IPS-18a (cell line): ENCODE measurements around the gene ZNF132.
A peak's percentile ranks its signal among the peaks of the same experiment; 100 is the strongest.
"Not testable (repeated sequence)": the region's sequence is repeated elsewhere in the genome, so short reads cannot be mapped to it uniquely, and the experiment has no call there.

Experiments used
- H3K27ac ChIP-seq: one replicate; pipeline ENCODE4 v1.5.1; 2013; ENCODE audit warnings: low read length
- H3K27me3 ChIP-seq: one replicate; pipeline ENCODE4 v1.6.1; 2013; ENCODE audit warnings: mild to moderate bottlenecking, low read length; ENCODE audit not compliant: control insufficient read depth, insufficient read depth
- H3K36me3 ChIP-seq: one replicate; pipeline ENCODE4 v1.6.1; 2013; ENCODE audit warnings: low read depth, low read length; ENCODE audit not compliant: control insufficient read depth
- H3K4me1 ChIP-seq: one replicate; pipeline ENCODE4 v1.6.1; 2013; ENCODE audit warnings: low read depth, low read length; ENCODE audit not compliant: control insufficient read depth
- H3K4me3 ChIP-seq: one replicate; pipeline ENCODE4 v1.5.1; 2013; ENCODE audit warnings: low read length
- H3K9ac ChIP-seq: one replicate; pipeline ENCODE4 v1.6.1; 2013; ENCODE audit warnings: mild to moderate bottlenecking, low read length, moderate library complexity
- H3K9me3 ChIP-seq: one replicate; pipeline ENCODE4 v1.6.1; 2013; ENCODE audit warnings: low read depth, low read length; ENCODE audit not compliant: control insufficient read depth

ZNF132 gene

GRCh38 chr19:58466089-58466759, 26.3 kb upstream of the ZNF132 start:
- peak overlapping the region; percentile 70 for H3K4me3 ChIP-seq
- no peaks in the 10 kb centered on the region for H3K36me3 ChIP-seq
- H3K27ac ChIP-seq = no peak overlapping the region
- H3K9ac ChIP-seq = no peak overlapping the region
- no peaks in the 10 kb centered on the region for H3K9me3 ChIP-seq
- peaks cover 14% of the 10 kb centered on the region for H3K27me3 ChIP-seq
- H3K4me1 ChIP-seq = no peaks in the 10 kb centered on the region

GRCh38 chr19:58460039-58460438, 20.1 kb upstream of the ZNF132 start:
- H3K27me3 ChIP-seq = no peaks in the 10 kb centered on the region
- no peaks in the 10 kb centered on the region for H3K9me3 ChIP-seq
- H3K4me1 ChIP-seq = no peaks in the 10 kb centered on the region
- H3K36me3 ChIP-seq = no peaks in the 10 kb centered on the region
- H3K9ac ChIP-seq = no peak overlapping the region
- no peak overlapping the region for H3K4me3 ChIP-seq
- no peak overlapping the region for H3K27ac ChIP-seq

GRCh38 chr19:58456111-58456510, 16.2 kb upstream of the ZNF132 start:
- H3K4me3 ChIP-seq = no peak overlapping the region
- H3K9ac ChIP-seq = no peak overlapping the region
- H3K9me3 ChIP-seq = no peaks in the 10 kb centered on the region
- peaks cover 1% of the 10 kb centered on the region for H3K4me1 ChIP-seq
- H3K27ac ChIP-seq = no peak overlapping the region
- H3K36me3 ChIP-seq = no peaks in the 10 kb centered on the region
- H3K27me3 ChIP-seq = peaks cover 9% of the 10 kb centered on the region

- H3K36me3 ChIP-seq = no peaks in the 10 kb centered on the region
- no peaks in the 10 kb centered on the region for H3K9me3 ChIP-seq
- peaks cover 3% of the 10 kb centered on the region for H3K4me1 ChIP-seq
- H3K4me3 ChIP-seq = no peak overlapping the region
- H3K9ac ChIP-seq = no peak overlapping the region
- no peak overlapping the region for H3K27ac ChIP-seq
- H3K27me3 ChIP-seq = peaks cover 17% of the 10 kb centered on the region
Observed at GRCh38 chr19:58455306-58455705, 15.4 kb upstream of the ZNF132 start.

- no peaks in the 10 kb centered on the region for H3K9me3 ChIP-seq
- H3K27ac ChIP-seq = no peak overlapping the region
- H3K4me1 ChIP-seq = peaks cover 3% of the 10 kb centered on the region
- no peaks in the 10 kb centered on the region for H3K36me3 ChIP-seq
- no peak overlapping the region for H3K9ac ChIP-seq
- H3K27me3 ChIP-seq = peaks cover 26% of the 10 kb centered on the region
- H3K4me3 ChIP-seq = no peak overlapping the region
Observed at GRCh38 chr19:58453743-58454142, 13.8 kb upstream of the ZNF132 start.

GRCh38 chr19:58451358-58452101, 11.6 kb upstream of the ZNF132 start, which contains the start of gene ZNF324B:
Gene ZNF324B, plus strand, starts transcription at chr19:58451622. Its CDS starts 2,080 bp downstream, at chr19:58453702.
- Histone ChIP-seq H3K4me3 (peak within 1 kb of the TSS; percentile 67), H3K27ac (no peak within 1 kb of the TSS), H3K9ac (peak within 1 kb of the TSS; percentile 7), H3K9me3 (peaks cover 3% of the 10 kb centered on the region), H3K27me3 (peaks cover 26% of the 10 kb centered on the region), H3K36me3 (no peaks in the 10 kb centered on the region), H3K4me1 (peaks cover 3% of the 10 kb centered on the region)

GRCh38 chr19:58450856-58451357, 11.0 kb upstream of the ZNF132 start:
- Histone ChIP-seq H3K36me3 (no peaks in the 10 kb centered on the region), H3K9ac (no peak overlapping the region), H3K4me1 (peaks cover 3% of the 10 kb centered on the region), H3K9me3 (peaks cover 3% of the 10 kb centered on the region), H3K4me3 (peak overlapping the region; percentile 67), H3K27ac (no peak overlapping the region), H3K27me3 (peaks cover 30% of the 10 kb centered on the region)

GRCh38 chr19:58449980-58450379, 10.0 kb upstream of the ZNF132 start:
- H3K4me3 ChIP-seq, H3K9ac ChIP-seq, H3K9me3 ChIP-seq, H3K27ac ChIP-seq, H3K36me3 ChIP-seq, H3K4me1 ChIP-seq: not testable (repeated sequence)
- peaks cover 33% of the 10 kb centered on the region for H3K27me3 ChIP-seq

GRCh38 chr19:58448860-58449259, 8.9 kb upstream of the ZNF132 start:
- not testable (repeated sequence) for H3K36me3 ChIP-seq, H3K9me3 ChIP-seq, H3K27ac ChIP-seq, H3K4me1 ChIP-seq, H3K9ac ChIP-seq, H3K4me3 ChIP-seq
- peaks cover 37% of the 10 kb centered on the region for H3K27me3 ChIP-seq

GRCh38 chr19:58442986-58443385, 3.0 kb upstream of the ZNF132 start:
- peaks cover 18% of the 10 kb centered on the region for H3K27me3 ChIP-seq
- not testable (repeated sequence) for H3K4me3 ChIP-seq, H3K4me1 ChIP-seq, H3K36me3 ChIP-seq, H3K9ac ChIP-seq, H3K9me3 ChIP-seq, H3K27ac ChIP-seq

GRCh38 chr19:58440556-58440955, 603 bp upstream of the ZNF132 start:
- H3K27ac ChIP-seq = no peak overlapping the region
- H3K4me1 ChIP-seq = peaks cover 3% of the 10 kb centered on the region
- H3K36me3 ChIP-seq = peaks cover 7% of the 10 kb centered on the region
- H3K27me3 ChIP-seq = peaks cover 14% of the 10 kb centered on the region
- H3K4me3 ChIP-seq = peak overlapping the region; percentile 87
- peaks cover 7% of the 10 kb centered on the region for H3K9me3 ChIP-seq
- H3K9ac ChIP-seq = no peak overlapping the region
